ENCODE results near the gene ARMC6.
A peak's percentile ranks its signal among the peaks of the same experiment; 100 is the strongest.

ARMC6 gene

GRCh38 chr19:19033426-19034203 lies at the start of gene ARMC6, which contains the start of gene SUGP2:
ARMC6 (plus strand) TSS chr19:19033603; CDS start chr19:19034210, 607 bp downstream.
SUGP2 (minus strand) TSS chr19:19033517; CDS start chr19:19031071, 2,446 bp downstream.
- DNase-seq, result peak; percentile 74

GRCh38 chr19:18984251-18984650 lies 49.2 kb upstream of the ARMC6 start:
- DNase-seq, result no peak

GRCh38 chr19:18985257-18985656 lies 48.1 kb upstream of the ARMC6 start:
- DNase-seq, result no peak

GRCh38 chr19:18987456-18987855 lies 45.9 kb upstream of the ARMC6 start:
- DNase-seq, result no peak

GRCh38 chr19:18989316-18989715 lies 44.1 kb upstream of the ARMC6 start:
- DNase-seq, result no peak

- no peak for DNase-seq
These were observed 43.2 kb upstream of the ARMC6 start for GRCh38 chr19:18990128-18990708.

GRCh38 chr19:18991006-18991405 lies 42.4 kb upstream of the ARMC6 start:
- no peak for DNase-seq

- DNase-seq, result no peak
These were observed 41.9 kb upstream of the ARMC6 start for GRCh38 chr19:18991468-18991867.

GRCh38 chr19:18992696-18993095 lies 40.7 kb upstream of the ARMC6 start:
- no peak for DNase-seq

- DNase-seq, result no peak
These were observed 40.3 kb upstream of the ARMC6 start for GRCh38 chr19:18993115-18993514.

- no peak for DNase-seq
These were observed 37.6 kb upstream of the ARMC6 start for GRCh38 chr19:18995804-18996241.

GRCh38 chr19:18996351-18996750 lies 37.1 kb upstream of the ARMC6 start:
- DNase-seq, result no peak

GRCh38 chr19:18996796-18997394 lies 36.5 kb upstream of the ARMC6 start:
- DNase-seq, result no peak

GRCh38 chr19:18998276-18998675 lies 35.1 kb upstream of the ARMC6 start:
- DNase-seq, result no peak

- DNase-seq, result no peak
These were observed 34.2 kb upstream of the ARMC6 start for GRCh38 chr19:18999016-18999758.

- no peak for DNase-seq
These were observed 33.3 kb upstream of the ARMC6 start for GRCh38 chr19:18999896-19000620.

- DNase-seq, result no peak
These were observed 29.3 kb upstream of the ARMC6 start for GRCh38 chr19:19004144-19004543.

- DNase-seq, result no peak
These were observed 27.2 kb upstream of the ARMC6 start for GRCh38 chr19:19006213-19006612.

GRCh38 chr19:19009951-19010350 lies 23.5 kb upstream of the ARMC6 start:
- DNase-seq, result no peak

GRCh38 chr19:19010551-19010950 lies 22.9 kb upstream of the ARMC6 start:
- DNase-seq, result no peak

- DNase-seq, result no peak
These were observed 12.3 kb upstream of the ARMC6 start for GRCh38 chr19:19021115-19021514.

GRCh38 chr19:19022380-19022961 lies 10.9 kb upstream of the ARMC6 start:
- DNase-seq, result no peak

Data from NCI-H1048 (cell line).